Ectodermal cell (in vitro differentiated cells): ENCODE data around the gene ANGPTL7.

Experiments
- H3K27ac ChIP-seq: 2 replicates; pipeline ENCODE4 v1.7.0; 2013; ENCODE audit warnings: mild to moderate bottlenecking, low read depth, low read length; ENCODE audit not compliant: insufficient read depth, poor library complexity, severe bottlenecking
- H3K27me3 ChIP-seq: 2 replicates; pipeline ENCODE4 v1.7.0; 2013; ENCODE audit warnings: mild to moderate bottlenecking, low read length; ENCODE audit not compliant: insufficient read depth, control insufficient read depth, poor library complexity, severe bottlenecking
- H3K36me3 ChIP-seq: one replicate; pipeline ENCODE4 v1.7.0; 2013; ENCODE audit warnings: low read length; ENCODE audit not compliant: control insufficient read depth, insufficient read depth
- H3K4me1 ChIP-seq: one replicate; pipeline ENCODE4 v1.7.0; 2013; ENCODE audit warnings: low read length; ENCODE audit not compliant: control insufficient read depth, insufficient read depth
- H3K4me3 ChIP-seq: 2 replicates; pipeline ENCODE4 v1.7.0; 2013; ENCODE audit warnings: low read depth, low read length, control low read depth; ENCODE audit not compliant: insufficient read depth
- H3K9me3 ChIP-seq: 2 replicates; pipeline ENCODE4 v1.7.0; 2013; ENCODE audit warnings: mild to moderate bottlenecking, low read length, moderate library complexity; ENCODE audit not compliant: control insufficient read depth
- WGBS, 2 experiments: methylation state at CpG; one replicate each; pipeline ENCODE4 v1.1.7; 2013; ENCODE audit warnings: missing lambda C conversion rate in 2 of 2; 5-methylcytosine and 5-hydroxymethylcytosine counted together

The ANGPTL7 gene

GRCh38 chr1:11216074-11216473 is 26.9 kb downstream of the ANGPTL7 start:
- no peaks in the 10 kb centered on the region for H3K4me1 ChIP-seq
- no peaks in the 10 kb centered on the region for H3K9me3 ChIP-seq
- H3K36me3 ChIP-seq = peaks cover 42% of the 10 kb centered on the region
- no peak overlapping the region for H3K27ac ChIP-seq
- no peaks in the 10 kb centered on the region for H3K27me3 ChIP-seq
- H3K4me3 ChIP-seq = no peak overlapping the region
- 94 to 97% methylated on average over 1 of the region's 1 CpG for WGBS, 2 experiments

- 90 to 94% methylated on average over 10 of the region's 10 CpGs for WGBS, 2 experiments
- H3K36me3 ChIP-seq = peaks cover 45% of the 10 kb centered on the region
- H3K4me3 ChIP-seq = no peak overlapping the region
- H3K27ac ChIP-seq = no peak overlapping the region
- no peaks in the 10 kb centered on the region for H3K9me3 ChIP-seq
- H3K27me3 ChIP-seq = no peaks in the 10 kb centered on the region
- no peaks in the 10 kb centered on the region for H3K4me1 ChIP-seq
These were observed 38.2 kb downstream of the ANGPTL7 start for GRCh38 chr1:11227106-11228077.

- Histone ChIP-seq H3K4me3 (no peak overlapping the region), H3K27ac (no peak overlapping the region), H3K4me1 (no peaks in the 10 kb centered on the region), H3K27me3 (no peaks in the 10 kb centered on the region), H3K9me3 (no peaks in the 10 kb centered on the region), H3K36me3 (peaks cover 57% of the 10 kb centered on the region)
- 92 to 97% methylated on average over 4 of the region's 4 CpGs for WGBS, 2 experiments
These were observed 40.0 kb downstream of the ANGPTL7 start for GRCh38 chr1:11229203-11229602.

GRCh38 chr1:11233208-11233607 is 44.1 kb downstream of the ANGPTL7 start:
- 88 to 94% methylated on average over 2 of the region's 2 CpGs for WGBS, 2 experiments
- Histone ChIP-seq H3K36me3 (peaks cover 64% of the 10 kb centered on the region), H3K9me3 (no peaks in the 10 kb centered on the region)

GRCh38 chr1:11237356-11237755 is 48.2 kb downstream of the ANGPTL7 start:
- Histone ChIP-seq H3K4me3 (no peak overlapping the region), H3K36me3 (peaks cover 53% of the 10 kb centered on the region), H3K27me3 (no peaks in the 10 kb centered on the region), H3K27ac (no peak overlapping the region), H3K4me1 (no peaks in the 10 kb centered on the region), H3K9me3 (no peaks in the 10 kb centered on the region)
- WGBS, 2 experiments = 95 to 96% methylated on average over 6 of the region's 6 CpGs

More at GRCh38 chr1:11233208-11233607, 44.1 kb downstream of the ANGPTL7 start:
- Histone ChIP-seq H3K27me3 (no peaks in the 10 kb centered on the region), H3K27ac (no peak overlapping the region), H3K4me3 (no peak overlapping the region), H3K4me1 (no peaks in the 10 kb centered on the region)

GRCh38 chr1:11238311-11238710 is 49.2 kb downstream of the ANGPTL7 start:
- no peaks in the 10 kb centered on the region for H3K27me3 ChIP-seq
- no peaks in the 10 kb centered on the region for H3K4me1 ChIP-seq
- H3K27ac ChIP-seq = no peak overlapping the region
- no peaks in the 10 kb centered on the region for H3K9me3 ChIP-seq
- H3K36me3 ChIP-seq = peaks cover 54% of the 10 kb centered on the region
- WGBS, 2 experiments = 95 to 97% methylated on average over 7 of the region's 7 CpGs
- H3K4me3 ChIP-seq = no peak overlapping the region

- no peak overlapping the region for H3K4me3 ChIP-seq
- 91 to 92% methylated on average over 3 of the region's 3 CpGs for WGBS, 2 experiments
- H3K4me1 ChIP-seq = no peaks in the 10 kb centered on the region
- H3K9me3 ChIP-seq = no peaks in the 10 kb centered on the region
- H3K27me3 ChIP-seq = no peaks in the 10 kb centered on the region
- peaks cover 37% of the 10 kb centered on the region for H3K36me3 ChIP-seq
- H3K27ac ChIP-seq = no peak overlapping the region
These were observed 56.1 kb downstream of the ANGPTL7 start for GRCh38 chr1:11245248-11245647.
